HepG2 (cell line): ENCODE results near the gene NEAT1. TPM values are rescaled to one million over a fixed set of nuclear protein-coding genes. Genes with fewer than 3 reads are reported as not detected.

Source experiments
- ATF1 ChIP-seq: IDR thresholded peaks from 2 replicates; pipeline ENCODE4 v1.6.1; 2016; ENCODE audit warnings: mild to moderate bottlenecking, control low read depth
- KDM5A ChIP-seq: fragments of 200-600 bp; sonication (generic); IDR thresholded peaks from 2 replicates; pipeline ENCODE4 v1.7.0; 2018; ENCODE audit warnings: antibody characterized with exemption, mild to moderate bottlenecking, low read length, borderline replicate concordance
- SNAI1 ChIP-seq: sonication (generic); formaldehyde crosslinking; IDR thresholded peaks from 2 replicates; pipeline ENCODE4 v1.5.0; 2020; ENCODE audit warnings: mild to moderate bottlenecking, missing genetic modification reagents, borderline replicate concordance
- ZBTB7A ChIP-seq: sonication (generic); formaldehyde crosslinking; IDR thresholded peaks from 2 replicates; pipeline ENCODE4 v1.8.0; 2022; ENCODE audit warnings: mild to moderate bottlenecking, missing genetic modification reagents
- ZNF543 ChIP-seq: sonication (generic); formaldehyde crosslinking; IDR thresholded peaks from 2 replicates; pipeline ENCODE4 v1.4.0; 2020; ENCODE audit warnings: mild to moderate bottlenecking, missing genetic modification reagents
- ZNF563 ChIP-seq: sonication (generic); formaldehyde crosslinking; IDR thresholded peaks from 2 replicates; pipeline ENCODE4 v1.8.0; 2022; ENCODE audit warnings: mild to moderate bottlenecking, moderate library complexity, missing genetic modification reagents
- ZNF572 ChIP-seq: sonication (generic); formaldehyde crosslinking; IDR thresholded peaks from 2 replicates; pipeline ENCODE4 v1.5.1; 2020; ENCODE audit warnings: mild to moderate bottlenecking, missing genetic modification reagents
- polyA plus RNA-seq, 8 experiments: library from polyadenylated mRNA; depleted of rRNA in 3 of 8; stranded (reverse) in 7 of 8; unstranded in 1 of 8; fragments of >200 nt; fragmentation: Illumina TruSeq in 4 of 8; extraction: Trizol in 4 of 8; gene quantifications; 2 replicates each; pipeline versions ENCODE4 v1.2.1 to v1.2.3, GENCODE V29; 2011 to 2016; ENCODE audit warnings: low read depth in 4 of 8, missing spikeins in 1 of 8, mixed read lengths in 1 of 8; ENCODE audit not compliant: insufficient read depth in 1 of 8
- total RNA-seq, 5 experiments: library from RNA; depleted of rRNA; stranded (reverse); fragments of >200 nt; fragmentation: Illumina TruSeq; extraction: Trizol; gene quantifications; 2 replicates each; pipeline ENCODE4 v1.2.3, GENCODE V29; 2016; ENCODE audit warnings: low read depth in 1 of 5
- TF ChIP-seq, protein P1 (sequence below): sonication (generic); formaldehyde crosslinking; IDR thresholded peaks from 2 replicates; pipeline ENCODE4 v1.4.0; 2020; ENCODE audit warnings: missing genetic modification reagents, mild to moderate bottlenecking, borderline replicate concordance
- TF ChIP-seq, protein P2 (sequence below): sonication (generic); formaldehyde crosslinking; conservative IDR thresholded peaks from 2 replicates; pipeline ENCODE4 v1.4.0; 2020; ENCODE audit warnings: mild to moderate bottlenecking, missing genetic modification reagents, moderate library complexity
- TF ChIP-seq, protein P3 (sequence below): IDR thresholded peaks from 2 replicates; pipeline ENCODE4 v1.6.1; 2016; ENCODE audit warnings: low read depth, missing genetic modification reagents, missing compliant biosample characterization
- TF ChIP-seq, protein P4 (sequence below): IDR thresholded peaks from 2 replicates; pipeline ENCODE4 v1.6.1; 2016; ENCODE audit warnings: missing genetic modification reagents, missing compliant biosample characterization
- TF ChIP-seq, protein P5 (sequence below): IDR thresholded peaks from 2 replicates; pipeline ENCODE4 v1.6.1; 2012; ENCODE audit warnings: low read depth, low read length, improper control_type of control experiment

NEAT1 gene
- total and polyA plus RNA-seq, 2 of the 13 experiments (the other 11 are each of a cell fraction or from before 2014, with no cell fraction given): 20.5 to 41.2 TPM

DNA sequence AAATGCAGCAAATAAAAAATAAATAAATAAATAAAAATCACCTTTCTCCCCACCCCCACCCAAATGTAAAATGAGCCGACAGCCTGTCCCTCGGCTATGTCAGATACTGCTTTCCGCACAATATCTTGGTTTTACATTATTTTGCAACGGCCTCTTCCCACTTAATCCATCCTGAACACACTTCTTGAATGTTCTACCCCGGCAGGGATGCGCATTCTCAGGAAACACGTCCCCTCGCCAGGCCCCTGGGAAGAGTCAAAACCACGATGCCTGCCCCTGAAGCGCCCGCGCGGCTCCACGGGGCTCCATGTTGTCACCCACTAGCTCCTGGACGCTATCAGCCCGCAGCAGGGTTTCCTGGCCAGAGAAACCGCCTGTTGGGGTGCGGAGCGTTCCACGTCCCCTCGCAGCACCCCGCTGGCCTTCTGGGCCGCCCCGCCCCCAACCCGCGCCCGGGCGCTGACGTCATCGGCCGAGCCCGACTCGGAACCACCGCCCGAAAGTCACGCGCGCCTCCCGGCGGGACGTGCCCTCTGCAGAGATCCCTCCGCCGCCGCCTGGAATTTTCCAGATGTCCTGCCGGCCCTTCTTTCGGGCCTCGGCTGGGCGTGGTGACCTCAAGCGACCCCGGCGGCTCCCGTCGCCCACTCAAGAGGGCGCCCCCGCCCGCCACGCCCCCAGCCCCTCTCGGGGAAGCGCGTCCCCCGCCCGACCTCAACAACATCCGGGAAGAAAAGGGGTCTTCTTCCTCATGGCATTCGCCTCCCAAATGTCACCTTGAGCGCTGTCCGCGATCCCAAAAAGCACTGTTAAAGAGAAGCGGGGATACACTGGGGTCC, 585 bp upstream of the NEAT1 start (continued):
- peak; percentile 28; the same call in 1 of the 2 replicates for TF ChIP-seq ZNF563 (CRISPR knock-in tag)
- TF ChIP-seq ZNF543 (CRISPR knock-in tag): peak; percentile 8; the same call in 1 of the 2 replicates
- TF ChIP-seq, protein P1, sequence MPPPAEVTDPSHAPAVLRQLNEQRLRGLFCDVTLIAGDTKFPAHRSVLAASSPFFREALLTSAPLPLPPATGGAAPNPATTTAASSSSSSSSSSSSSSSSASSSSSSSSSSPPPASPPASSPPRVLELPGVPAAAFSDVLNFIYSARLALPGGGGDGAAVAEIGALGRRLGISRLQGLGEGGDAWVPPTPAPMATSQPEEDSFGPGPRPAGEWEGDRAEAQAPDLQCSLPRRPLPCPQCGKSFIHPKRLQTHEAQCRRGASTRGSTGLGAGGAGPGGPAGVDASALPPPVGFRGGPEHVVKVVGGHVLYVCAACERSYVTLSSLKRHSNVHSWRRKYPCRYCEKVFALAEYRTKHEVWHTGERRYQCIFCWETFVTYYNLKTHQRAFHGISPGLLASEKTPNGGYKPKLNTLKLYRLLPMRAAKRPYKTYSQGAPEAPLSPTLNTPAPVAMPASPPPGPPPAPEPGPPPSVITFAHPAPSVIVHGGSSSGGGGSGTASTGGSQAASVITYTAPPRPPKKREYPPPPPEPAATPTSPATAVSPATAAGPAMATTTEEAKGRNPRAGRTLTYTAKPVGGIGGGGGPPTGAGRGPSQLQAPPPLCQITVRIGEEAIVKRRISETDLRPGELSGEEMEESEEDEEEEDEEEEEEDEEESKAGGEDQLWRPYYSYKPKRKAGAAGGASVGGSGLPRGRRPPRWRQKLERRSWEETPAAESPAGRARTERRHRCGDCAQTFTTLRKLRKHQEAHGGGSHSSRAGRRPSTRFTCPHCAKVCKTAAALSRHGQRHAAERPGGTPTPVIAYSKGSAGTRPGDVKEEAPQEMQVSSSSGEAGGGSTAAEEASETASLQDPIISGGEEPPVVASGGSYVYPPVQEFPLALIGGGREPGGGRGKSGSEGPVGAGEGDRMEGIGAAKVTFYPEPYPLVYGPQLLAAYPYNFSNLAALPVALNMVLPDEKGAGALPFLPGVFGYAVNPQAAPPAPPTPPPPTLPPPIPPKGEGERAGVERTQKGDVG (CRISPR knock-in tag): no peak
- 0 out of 2 replicates have a peak, but pooled peaks have one; percentile 31 for TF ChIP-seq KDM5A
- TF ChIP-seq, protein P2, sequence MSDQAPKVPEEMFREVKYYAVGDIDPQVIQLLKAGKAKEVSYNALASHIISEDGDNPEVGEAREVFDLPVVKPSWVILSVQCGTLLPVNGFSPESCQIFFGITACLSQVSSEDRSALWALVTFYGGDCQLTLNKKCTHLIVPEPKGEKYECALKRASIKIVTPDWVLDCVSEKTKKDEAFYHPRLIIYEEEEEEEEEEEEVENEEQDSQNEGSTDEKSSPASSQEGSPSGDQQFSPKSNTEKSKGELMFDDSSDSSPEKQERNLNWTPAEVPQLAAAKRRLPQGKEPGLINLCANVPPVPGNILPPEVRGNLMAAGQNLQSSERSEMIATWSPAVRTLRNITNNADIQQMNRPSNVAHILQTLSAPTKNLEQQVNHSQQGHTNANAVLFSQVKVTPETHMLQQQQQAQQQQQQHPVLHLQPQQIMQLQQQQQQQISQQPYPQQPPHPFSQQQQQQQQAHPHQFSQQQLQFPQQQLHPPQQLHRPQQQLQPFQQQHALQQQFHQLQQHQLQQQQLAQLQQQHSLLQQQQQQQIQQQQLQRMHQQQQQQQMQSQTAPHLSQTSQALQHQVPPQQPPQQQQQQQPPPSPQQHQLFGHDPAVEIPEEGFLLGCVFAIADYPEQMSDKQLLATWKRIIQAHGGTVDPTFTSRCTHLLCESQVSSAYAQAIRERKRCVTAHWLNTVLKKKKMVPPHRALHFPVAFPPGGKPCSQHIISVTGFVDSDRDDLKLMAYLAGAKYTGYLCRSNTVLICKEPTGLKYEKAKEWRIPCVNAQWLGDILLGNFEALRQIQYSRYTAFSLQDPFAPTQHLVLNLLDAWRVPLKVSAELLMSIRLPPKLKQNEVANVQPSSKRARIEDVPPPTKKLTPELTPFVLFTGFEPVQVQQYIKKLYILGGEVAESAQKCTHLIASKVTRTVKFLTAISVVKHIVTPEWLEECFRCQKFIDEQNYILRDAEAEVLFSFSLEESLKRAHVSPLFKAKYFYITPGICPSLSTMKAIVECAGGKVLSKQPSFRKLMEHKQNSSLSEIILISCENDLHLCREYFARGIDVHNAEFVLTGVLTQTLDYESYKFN (CRISPR knock-in tag): no peak
- no peak for TF ChIP-seq ZNF572 (CRISPR knock-in tag)
- TF ChIP-seq, protein P3, sequence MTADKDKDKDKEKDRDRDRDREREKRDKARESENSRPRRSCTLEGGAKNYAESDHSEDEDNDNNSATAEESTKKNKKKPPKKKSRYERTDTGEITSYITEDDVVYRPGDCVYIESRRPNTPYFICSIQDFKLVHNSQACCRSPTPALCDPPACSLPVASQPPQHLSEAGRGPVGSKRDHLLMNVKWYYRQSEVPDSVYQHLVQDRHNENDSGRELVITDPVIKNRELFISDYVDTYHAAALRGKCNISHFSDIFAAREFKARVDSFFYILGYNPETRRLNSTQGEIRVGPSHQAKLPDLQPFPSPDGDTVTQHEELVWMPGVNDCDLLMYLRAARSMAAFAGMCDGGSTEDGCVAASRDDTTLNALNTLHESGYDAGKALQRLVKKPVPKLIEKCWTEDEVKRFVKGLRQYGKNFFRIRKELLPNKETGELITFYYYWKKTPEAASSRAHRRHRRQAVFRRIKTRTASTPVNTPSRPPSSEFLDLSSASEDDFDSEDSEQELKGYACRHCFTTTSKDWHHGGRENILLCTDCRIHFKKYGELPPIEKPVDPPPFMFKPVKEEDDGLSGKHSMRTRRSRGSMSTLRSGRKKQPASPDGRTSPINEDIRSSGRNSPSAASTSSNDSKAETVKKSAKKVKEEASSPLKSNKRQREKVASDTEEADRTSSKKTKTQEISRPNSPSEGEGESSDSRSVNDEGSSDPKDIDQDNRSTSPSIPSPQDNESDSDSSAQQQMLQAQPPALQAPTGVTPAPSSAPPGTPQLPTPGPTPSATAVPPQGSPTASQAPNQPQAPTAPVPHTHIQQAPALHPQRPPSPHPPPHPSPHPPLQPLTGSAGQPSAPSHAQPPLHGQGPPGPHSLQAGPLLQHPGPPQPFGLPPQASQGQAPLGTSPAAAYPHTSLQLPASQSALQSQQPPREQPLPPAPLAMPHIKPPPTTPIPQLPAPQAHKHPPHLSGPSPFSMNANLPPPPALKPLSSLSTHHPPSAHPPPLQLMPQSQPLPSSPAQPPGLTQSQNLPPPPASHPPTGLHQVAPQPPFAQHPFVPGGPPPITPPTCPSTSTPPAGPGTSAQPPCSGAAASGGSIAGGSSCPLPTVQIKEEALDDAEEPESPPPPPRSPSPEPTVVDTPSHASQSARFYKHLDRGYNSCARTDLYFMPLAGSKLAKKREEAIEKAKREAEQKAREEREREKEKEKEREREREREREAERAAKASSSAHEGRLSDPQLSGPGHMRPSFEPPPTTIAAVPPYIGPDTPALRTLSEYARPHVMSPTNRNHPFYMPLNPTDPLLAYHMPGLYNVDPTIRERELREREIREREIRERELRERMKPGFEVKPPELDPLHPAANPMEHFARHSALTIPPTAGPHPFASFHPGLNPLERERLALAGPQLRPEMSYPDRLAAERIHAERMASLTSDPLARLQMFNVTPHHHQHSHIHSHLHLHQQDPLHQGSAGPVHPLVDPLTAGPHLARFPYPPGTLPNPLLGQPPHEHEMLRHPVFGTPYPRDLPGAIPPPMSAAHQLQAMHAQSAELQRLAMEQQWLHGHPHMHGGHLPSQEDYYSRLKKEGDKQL (CRISPR knock-in tag): peak; percentile 66
- TF ChIP-seq, protein P4, sequence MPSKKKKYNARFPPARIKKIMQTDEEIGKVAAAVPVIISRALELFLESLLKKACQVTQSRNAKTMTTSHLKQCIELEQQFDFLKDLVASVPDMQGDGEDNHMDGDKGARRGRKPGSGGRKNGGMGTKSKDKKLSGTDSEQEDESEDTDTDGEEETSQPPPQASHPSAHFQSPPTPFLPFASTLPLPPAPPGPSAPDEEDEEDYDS (CRISPR knock-in tag): 0 out of 2 replicates have a peak, but pooled peaks have one; percentile 12
- peak; percentile 86; the same call in 1 of the 2 replicates for TF ChIP-seq ZBTB7A (CRISPR knock-in tag)
- peak; percentile 35; the same call in 1 of the 2 replicates for TF ChIP-seq ATF1 (CRISPR knock-in tag)
- no peak for TF ChIP-seq SNAI1 (CRISPR knock-in tag)
- TF ChIP-seq, protein P5, sequence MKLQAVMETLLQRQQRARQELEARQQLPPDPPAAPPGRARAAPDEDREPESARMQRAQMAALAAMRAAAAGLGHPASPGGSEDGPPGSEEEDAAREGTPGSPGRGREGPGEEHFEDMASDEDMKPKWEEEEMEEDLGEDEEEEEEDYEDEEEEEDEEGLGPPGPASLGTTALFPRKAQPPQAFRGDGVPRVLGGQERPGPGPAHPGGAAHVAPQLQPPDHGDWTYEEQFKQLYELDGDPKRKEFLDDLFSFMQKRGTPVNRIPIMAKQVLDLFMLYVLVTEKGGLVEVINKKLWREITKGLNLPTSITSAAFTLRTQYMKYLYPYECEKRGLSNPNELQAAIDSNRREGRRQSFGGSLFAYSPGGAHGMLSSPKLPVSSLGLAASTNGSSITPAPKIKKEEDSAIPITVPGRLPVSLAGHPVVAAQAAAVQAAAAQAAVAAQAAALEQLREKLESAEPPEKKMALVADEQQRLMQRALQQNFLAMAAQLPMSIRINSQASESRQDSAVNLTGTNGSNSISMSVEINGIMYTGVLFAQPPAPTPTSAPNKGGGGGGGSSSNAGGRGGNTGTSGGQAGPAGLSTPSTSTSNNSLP: 0 out of 2 replicates have a peak, but pooled peaks have one; percentile 20
